GM12878 (cell line): ENCODE results near the gene MACROD2. TPM values are rescaled to one million over a fixed set of nuclear protein-coding genes. Genes with fewer than 3 reads are reported as not detected.

ENCODE experiments used
- ATAC-seq: fragments of 200-7000 bp; cut with Tn5 transposase; 3 replicates; pipeline ENCODE4 v1.9.1; 2020; ENCODE audit warnings: mild to moderate bottlenecking, moderate library complexity
- BruUV-seq: library from RNA; stranded (reverse); fragments of 400-500 nt; replicated peaks from 2 replicates; lab custom pipeline; 2021; lab: Mats Ljungman, UMichigan
- CTCF ChIA-PET: fragments of 300-600 bp; sonication (Branson Sonifier 250); formaldehyde crosslinking; extraction: SDS; loops from one replicate; lab custom pipeline; 2021; ENCODE audit warnings: inconsistent platforms; lab: Yijun Ruan, JAX
- POLR2A ChIA-PET: fragments of 350-600 bp; formaldehyde crosslinking; extraction: SDS; loops from one replicate; lab custom pipeline; 2021; ENCODE audit warnings: inconsistent platforms; lab: Charles Lee
- RAD21 ChIA-PET: fragments of 300-600 bp; sonication (Branson Sonifier 250); formaldehyde crosslinking; loops from one replicate; lab custom pipeline; 2023; ENCODE audit warnings: antibody characterized with exemption; ENCODE audit not compliant: unreplicated experiment; lab: Charles Lee
- SMC1A ChIA-PET: fragments of 300-600 bp; sonication (Branson Sonifier 250); formaldehyde crosslinking; loops from one replicate; lab custom pipeline; 2023; ENCODE audit not compliant: unreplicated experiment, uncharacterized antibody; lab: Charles Lee
- DNase-seq: peaks from one replicate; pipeline ENCODE4 v3.0.0-alpha.2; 2011; ENCODE audit warnings: low read depth, low spot score
- FAIRE-seq: peaks from 3 replicates; lab custom pipeline; 2011; peaks lifted over from hg19 to GRCh38; lab: Jason Lieb, UNC
- H2AFZ ChIP-seq: 2 replicates; pipeline ENCODE4 v1.6.0; 2011; ENCODE audit warnings: low read depth, low read length, control low read depth; ENCODE audit not compliant: control insufficient read depth
- H3K27ac ChIP-seq: 2 replicates; pipeline ENCODE4 v1.5.1; 2011; ENCODE audit warnings: control low read depth; ENCODE audit not compliant: control insufficient read depth, insufficient read depth
- H3K27me3 ChIP-seq, 2 experiments: replicated peaks in 1 of 2; 2 replicates each; pipeline versions ENCODE4 v1.6.0 to v1.6.1; 2011; ENCODE audit warnings: low read length in 1 of 2; ENCODE audit not compliant: control insufficient read depth in 2 of 2, insufficient read depth in 2 of 2
- H3K36me3 ChIP-seq, 2 experiments: 2 replicates each; pipeline ENCODE4 v1.5.1; 2011; ENCODE audit warnings: low read length in 1 of 2; ENCODE audit not compliant: control insufficient read depth in 2 of 2, insufficient read depth in 2 of 2
- H3K4me1 ChIP-seq: 2 replicates; pipeline ENCODE4 v1.6.1; 2011; ENCODE audit warnings: mild to moderate bottlenecking, low read length, moderate library complexity, mixed read lengths; ENCODE audit not compliant: control insufficient read depth, insufficient read depth
- H3K4me2 ChIP-seq: 2 replicates; pipeline ENCODE4 v1.6.0; 2011; ENCODE audit warnings: control low read depth; ENCODE audit not compliant: control insufficient read depth, insufficient read depth
- H3K4me3 ChIP-seq: fragments of 200-600 bp; sonication (generic); 2 replicates; pipeline ENCODE4 v1.5.1; 2016
- H3K79me2 ChIP-seq: 2 replicates; pipeline ENCODE4 v1.6.0; 2011; ENCODE audit warnings: low read length; ENCODE audit not compliant: control insufficient read depth, insufficient read depth
- H3K9ac ChIP-seq: 2 replicates; pipeline ENCODE4 v1.8.0; 2011; ENCODE audit warnings: low read length, control low read depth, mixed read lengths; ENCODE audit not compliant: control insufficient read depth, insufficient read depth
- H3K9me3 ChIP-seq: replicated peaks from 3 replicates; pipeline ENCODE4 v1.5.1; 2011; ENCODE audit warnings: mild to moderate bottlenecking, low read length; ENCODE audit not compliant: control insufficient read depth, insufficient read depth
- H4K20me1 ChIP-seq: 2 replicates; pipeline ENCODE4 v1.6.0; 2011; ENCODE audit not compliant: control insufficient read depth, insufficient read depth
- BHLHE40 ChIP-seq, 2 experiments: fragments of 450-650 bp in 1 of 2; IDR thresholded peaks; 2 replicates each; pipeline ENCODE4 v1.6.1; 2011 to 2017; ENCODE audit warnings: low read depth in 2 of 2, borderline replicate concordance in 1 of 2, improper control_type of control experiment in 1 of 2, low read length in 1 of 2, mild to moderate bottlenecking in 1 of 2
- CTCF ChIP-seq, 3 experiments: IDR thresholded peaks in 2 of 3; conservative IDR thresholded peaks in 1 of 3; 2 replicates each; pipeline ENCODE4 v1.5.1; 2011; ENCODE audit warnings: low read depth in 3 of 3, low read length in 3 of 3, mild to moderate bottlenecking in 3 of 3, control low read depth in 2 of 3, moderate library complexity in 2 of 3, inconsistent platforms in 1 of 3, mixed read lengths in 1 of 3; ENCODE audit not compliant: control insufficient read depth in 2 of 3, insufficient read depth in 1 of 3; ENCODE audit errors: extremely low read depth in 1 of 3
- GATAD2B ChIP-seq: fragments of 450-650 bp; conservative IDR thresholded peaks from 2 replicates; pipeline ENCODE4 v1.6.1; 2017; ENCODE audit warnings: low read depth, mild to moderate bottlenecking, moderate library complexity
- HCFC1 ChIP-seq: fragments of 150-350 bp; IDR thresholded peaks from 2 replicates; pipeline ENCODE4 v1.6.1; 2014; ENCODE audit warnings: low read length
- HDAC6 ChIP-seq: fragments of 200-600 bp; sonication (generic); IDR thresholded peaks from one replicate; pipeline ENCODE4 v1.8.0; 2017; ENCODE audit warnings: antibody characterized with exemption; ENCODE audit not compliant: unreplicated experiment
- IRF5 ChIP-seq: fragments of 450-650 bp; IDR thresholded peaks from 2 replicates; pipeline ENCODE4 v1.6.1; 2017; ENCODE audit warnings: borderline replicate concordance
- KDM1A ChIP-seq: fragments of 200-600 bp; sonication (generic); IDR thresholded peaks from 2 replicates; pipeline ENCODE4 v1.6.1; 2016; ENCODE audit warnings: borderline replicate concordance
- MXI1 ChIP-seq: fragments of 150-350 bp; IDR thresholded peaks from 2 replicates; pipeline ENCODE4 v1.6.1; 2011; ENCODE audit warnings: low read depth, mild to moderate bottlenecking, inconsistent platforms, low read length, improper control_type of control experiment
- MYB ChIP-seq: fragments of 150-350 bp; IDR thresholded peaks from 2 replicates; pipeline ENCODE4 v1.6.1; 2014; ENCODE audit warnings: mild to moderate bottlenecking, low read depth, low read length, borderline replicate concordance
- NR2F1 ChIP-seq: fragments of 450-650 bp; conservative IDR thresholded peaks from 2 replicates; pipeline ENCODE4 v1.6.1; 2017; ENCODE audit warnings: mild to moderate bottlenecking
- POLR2AphosphoS2 ChIP-seq: IDR thresholded peaks from 2 replicates; pipeline ENCODE4 v1.6.1; 2011; ENCODE audit warnings: low read depth, mild to moderate bottlenecking, low read length, improper control_type of control experiment, moderate library complexity
- RBBP5 ChIP-seq: fragments of 200-600 bp; sonication (generic); conservative IDR thresholded peaks from 2 replicates; pipeline ENCODE4 v1.6.1; 2016
- STAT3 ChIP-seq: IDR thresholded peaks from 2 replicates; pipeline ENCODE4 v1.6.1; 2011; ENCODE audit warnings: low read depth, low read length, improper control_type of control experiment
- YY1 ChIP-seq: IDR thresholded peaks from 2 replicates; pipeline ENCODE4 v1.6.1; 2011; ENCODE audit warnings: low read depth, mild to moderate bottlenecking, low read length
- ZBED1 ChIP-seq: IDR thresholded peaks from 2 replicates; pipeline ENCODE4 v1.6.1; 2016; ENCODE audit warnings: borderline replicate concordance
- ZNF687 ChIP-seq: fragments of 450-650 bp; IDR thresholded peaks from 2 replicates; pipeline ENCODE4 v1.6.1; 2017; ENCODE audit warnings: mild to moderate bottlenecking, moderate library complexity
- ZZZ3 ChIP-seq: IDR thresholded peaks from 2 replicates; pipeline ENCODE4 v1.6.1; 2011; ENCODE audit warnings: low read depth; ENCODE audit not compliant: control insufficient read depth, insufficient read length
- WGBS: methylation state at CpG from one replicate; pipeline ENCODE4 v1.1.6; 2016; ENCODE audit warnings: low lambda C conversion rate; ENCODE audit not compliant: insufficient replicate concordance, insufficient coverage; ENCODE audit errors: missing lambda C conversion rate; 5-methylcytosine and 5-hydroxymethylcytosine counted together
- in situ Hi-C: fragments of 300-500 bp; cut with MboI; formaldehyde crosslinking; loops from 9 replicates; pipeline ENCODE4 v1.14.3; 2018; ENCODE audit warnings: mixed read lengths
- intact Hi-C: fragments of 100-400 bp; cut with micrococcal nuclease; formaldehyde crosslinking; loops from one replicate; pipeline ENCODE4 v1.14.2; 2022; ENCODE audit not compliant: unreplicated experiment
- polyA plus RNA-seq, 11 experiments: library from polyadenylated mRNA; depleted of rRNA in 4 of 11; unstranded in 6 of 11; stranded (reverse) in 5 of 11; fragments of >200 nt; fragmentation: Nextera tagmentation in 4 of 11; fragmentation: Illumina TruSeq in 1 of 11; extraction: Ambion mirVana in 4 of 11; extraction: Trizol in 1 of 11; gene quantifications; 1 replicate in 1 of 11; 2 replicates in 10 of 11; pipeline versions ENCODE4 v1.2.1 to v1.2.3, GENCODE V29; 2011 to 2016; ENCODE audit warnings: inconsistent platforms in 2 of 11, missing spikeins in 2 of 11, low read depth in 1 of 11
- total RNA-seq, 4 experiments: library from RNA; depleted of rRNA in 3 of 4; stranded (reverse); fragments of >200 nt in 3 of 4; fragmentation: Illumina TruSeq in 1 of 4; extraction: Trizol in 1 of 4; gene quantifications; 2 replicates each; pipeline versions ENCODE4 v1.2.1 to v1.2.3, GENCODE V29; 2013 to 2021
- TF ChIP-seq, protein P1 (sequence below): fragments of 450-650 bp; IDR thresholded peaks from 2 replicates; pipeline ENCODE4 v1.6.1; 2016; ENCODE audit warnings: mild to moderate bottlenecking

Gene MACROD2
- total and polyA plus RNA-seq, 10 of the 15 experiments (the other 5 are each of a cell fraction or from before 2014, with no cell fraction given) = 1.1 to 21.5 (median 2.2) TPM

- SMC1A ChIA-PET = no interaction called here
- POLR2A ChIA-PET = no interaction called here
- Histone ChIP-seq H3K9me3 (no peaks in the 10 kb centered on the region), H3K79me2 (no peaks in the 10 kb centered on the region), H3K4me3 (no peak overlapping the region), H3K27me3 (no peaks in the 10 kb centered on the region), H3K4me1 (no peaks in the 10 kb centered on the region), H3K36me3 (no peaks in the 10 kb centered on the region), H4K20me1 (no peaks in the 10 kb centered on the region), H3K27ac (no peak overlapping the region), H3K4me2 (no peak overlapping the region)
- FAIRE-seq (no peak), ATAC-seq (no peak), DNase-seq (no peak)
- whole genome bisulfite sequencing = 67% methylated on average over 4 of the region's 4 CpGs
- in situ Hi-C loops = no loop called here
- no TSS peak for BruUV-seq
- intact Hi-C loops = no loop called here
- TF ChIP-seq, protein P1, sequence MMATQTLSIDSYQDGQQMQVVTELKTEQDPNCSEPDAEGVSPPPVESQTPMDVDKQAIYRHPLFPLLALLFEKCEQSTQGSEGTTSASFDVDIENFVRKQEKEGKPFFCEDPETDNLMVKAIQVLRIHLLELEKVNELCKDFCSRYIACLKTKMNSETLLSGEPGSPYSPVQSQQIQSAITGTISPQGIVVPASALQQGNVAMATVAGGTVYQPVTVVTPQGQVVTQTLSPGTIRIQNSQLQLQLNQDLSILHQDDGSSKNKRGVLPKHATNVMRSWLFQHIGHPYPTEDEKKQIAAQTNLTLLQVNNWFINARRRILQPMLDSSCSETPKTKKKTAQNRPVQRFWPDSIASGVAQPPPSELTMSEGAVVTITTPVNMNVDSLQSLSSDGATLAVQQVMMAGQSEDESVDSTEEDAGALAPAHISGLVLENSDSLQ = no peak
- no peak for TF ChIP-seq KDM1A
- no peak for TF ChIP-seq NR2F1
- TF ChIP-seq ZZZ3 = no peak
- TF ChIP-seq STAT3 = no peak
- no peak for TF ChIP-seq POLR2AphosphoS2
- TF ChIP-seq IRF5 = no peak
- TF ChIP-seq BHLHE40 (IDR thresholded peaks at IDR 0.05; ENCODE audit: borderline replicate concordance in 1 of 2, low read depth in 2 of 2, low read length in 1 of 2) = no peak
- no peak for TF ChIP-seq MYB
- TF ChIP-seq ZNF687 = no peak
- no peak for TF ChIP-seq YY1
- no peak for TF ChIP-seq RBBP5
- no peak for TF ChIP-seq CTCF (IDR thresholded peaks at IDR 0.05 in 2 of 3, conservative IDR thresholded peaks at IDR 0.05 in 1 of 3; ENCODE audit: control insufficient read depth in 2 of 3, extremely low read depth in 1 of 3, insufficient read depth in 1 of 3, low read depth in 3 of 3, low read length in 3 of 3)
- no peak for TF ChIP-seq HCFC1
- TF ChIP-seq MXI1 = no peak
- no peak for TF ChIP-seq ZBED1
- TF ChIP-seq HDAC6 = no peak
- no peak for TF ChIP-seq GATAD2B
- TF ChIP-seq, all 136 proteins: peak for 0
- Histone ChIP-seq H3K9ac (no peak overlapping the region), H2AFZ (no peak overlapping the region)
- CTCF ChIA-PET = no interaction called here
- RAD21 ChIA-PET = no interaction called here
Measured at GRCh38 chr20:15619341-15619740, 1624.0 kb downstream of the MACROD2 start.
